Left ventricle myocardium inferior (tissue), 1 donor: Measurements from ENCODE around the gene PDC. TPM values are rescaled to one million over a fixed set of nuclear protein-coding genes. Genes with fewer than 3 reads are reported as not detected.
"Not testable (repeated sequence)": the region's sequence is repeated elsewhere in the genome, so short reads cannot be mapped to it uniquely, and the experiment has no call there.

Experiments
- DNase-seq: peaks from one replicate; pipeline ENCODE4 v3.0.0-alpha.2; 2020
- H3K27ac ChIP-seq: fragments of 200-600 bp; replicated peaks from 2 replicates; pipeline ENCODE4 v1.8.0; 2021
- H3K27me3 ChIP-seq: fragments of 200-600 bp; 2 replicates; pipeline ENCODE4 v1.8.0; 2021; ENCODE audit warnings: low read depth
- H3K36me3 ChIP-seq: fragments of 200-600 bp; 2 replicates; pipeline ENCODE4 v1.8.0; 2021
- H3K4me1 ChIP-seq: fragments of 200-600 bp; 2 replicates; pipeline ENCODE4 v1.8.0; 2021
- H3K4me3 ChIP-seq: fragments of 200-600 bp; 2 replicates; pipeline ENCODE4 v1.8.0; 2021; ENCODE audit warnings: mild to moderate bottlenecking, moderate library complexity
- H3K9me3 ChIP-seq: fragments of 200-600 bp; replicated peaks from 2 replicates; pipeline ENCODE4 v1.8.0; 2021
- CTCF ChIP-seq: fragments of 200-600 bp; IDR thresholded peaks from 2 replicates; pipeline ENCODE4 v1.8.0; 2021; ENCODE audit warnings: antibody characterized with exemption, mild to moderate bottlenecking, borderline replicate concordance
- intact Hi-C: fragments of 100-400 bp; cut with micrococcal nuclease; formaldehyde crosslinking; loops from one replicate; pipeline ENCODE4 v1.11.0; 2022
- total RNA-seq: library from RNA; stranded (reverse); fragmentation: NEBNext Ultra II Directional; extraction: Animal tissue kit (Norgen Biotek cat#: 25700); gene quantifications from one replicate; pipeline ENCODE4 v1.2.1, GENCODE V29; 2021
- donor health status: DM: no; HTN: yes; CAD: no; lungs with severe emphysema.

Gene PDC
- total RNA-seq, 1 donor from 2014 or later: not detected

GRCh38 chr1:186404454-186405051, 56.4 kb downstream of the PDC start:
- H3K4me1 ChIP-seq: no peaks in the 10 kb centered on the region
- DNase-seq: no peak
- no peaks in the 10 kb centered on the region for H3K27me3 ChIP-seq
- peak; percentile 75 for TF ChIP-seq CTCF
- no peak overlapping the region for H3K27ac ChIP-seq
- intact Hi-C loops: no loop called here
- H3K9me3 ChIP-seq: no peaks in the 10 kb centered on the region
- peaks cover 75% of the 10 kb centered on the region for H3K36me3 ChIP-seq
- no peak overlapping the region for H3K4me3 ChIP-seq

DNA sequence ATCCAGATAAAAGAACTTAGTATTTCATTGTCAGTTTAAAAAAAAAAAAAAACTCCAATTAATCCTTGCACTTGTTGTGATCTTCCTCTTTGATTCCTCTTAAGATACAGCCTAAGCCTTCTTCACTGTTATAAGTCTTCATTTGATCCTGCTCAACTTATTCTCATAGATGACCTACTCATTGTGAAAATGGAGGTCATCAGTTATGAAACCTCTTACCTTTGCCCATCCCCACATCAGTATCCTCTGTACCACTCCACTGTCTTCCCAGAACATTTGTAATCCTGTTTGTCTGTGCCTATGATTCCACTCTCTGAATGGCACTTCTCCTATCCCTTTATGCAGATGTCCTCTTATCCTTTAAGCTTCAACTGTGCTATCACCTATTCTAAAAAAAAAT, 57.3 kb downstream of the PDC start:
- DNase-seq: no peak
- Histone ChIP-seq H3K9me3 (no peaks in the 10 kb centered on the region), H3K27me3 (no peaks in the 10 kb centered on the region), H3K4me1 (no peaks in the 10 kb centered on the region), H3K36me3 (peaks cover 75% of the 10 kb centered on the region), H3K27ac (no peak overlapping the region), H3K4me3 (no peak overlapping the region)
- no peak for TF ChIP-seq CTCF
- intact Hi-C loops: no loop called here

GRCh38 chr1:186401446-186401845, 59.5 kb downstream of the PDC start:
- H3K4me3 ChIP-seq, H3K27ac ChIP-seq, H3K9me3 ChIP-seq, intact Hi-C loops, DNase-seq, H3K27me3 ChIP-seq, H3K4me1 ChIP-seq: not testable (repeated sequence)
- peaks cover 74% of the 10 kb centered on the region for H3K36me3 ChIP-seq

Other genes with a start within 250 kb of the PDC start
- 0.41 TPM for gene PRG4, start 164.8 kb downstream of the PDC start, total RNA-seq
- 49.8 TPM for gene TPR, start 85.9 kb downstream of the PDC start, total RNA-seq
- 10.9 TPM for gene ODR4, start 85.3 kb downstream of the PDC start, total RNA-seq
- gene PTGS2, start 219.3 kb upstream of the PDC start, total RNA-seq: 0.85 TPM